ENCODE results near the gene TMPRSS13. TPM values are rescaled to one million over a fixed set of nuclear protein-coding genes. Genes with fewer than 3 reads are reported as not detected.

Gene TMPRSS13
- total RNA-seq, 1 experiment from 2014 or later, result 0.50 TPM

DNA sequence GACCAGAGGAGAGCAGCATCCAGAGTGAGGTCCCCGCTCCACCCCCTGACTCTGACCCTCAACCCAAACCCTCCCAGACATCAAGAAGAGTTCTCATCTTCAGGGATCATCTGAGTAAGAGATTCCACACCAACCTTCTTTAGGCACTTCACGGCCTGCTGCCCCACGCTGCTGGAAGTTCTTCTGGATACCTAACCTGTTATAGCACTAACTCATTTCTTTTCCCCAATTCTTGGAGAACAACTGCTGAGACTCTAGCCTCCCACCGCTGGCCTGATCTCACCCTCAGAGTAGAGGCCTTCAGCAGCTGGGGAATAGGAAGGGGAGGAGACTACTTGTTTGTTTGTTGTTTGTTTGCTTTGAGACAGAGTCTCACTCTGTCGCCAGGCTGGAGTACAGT is 7.3 kb downstream of the TMPRSS13 start:
- no peaks in the 10 kb centered on the region for H4K20me1 ChIP-seq (ENCODE audit: control insufficient read depth, insufficient read depth, insufficient read length)
- no peak overlapping the region for H3K4ac ChIP-seq (ENCODE audit: low read depth, low read length)
- H3K56ac ChIP-seq (ENCODE audit: insufficient read length, low read depth, low read length), result no peak overlapping the region
- H3K79me1 ChIP-seq (ENCODE audit: insufficient read depth, low read depth, low read length, poor library complexity, severe bottlenecking), result no peaks in the 10 kb centered on the region
- no peak overlapping the region for H3K14ac ChIP-seq (ENCODE audit: insufficient read depth, low read length)
- Mint-ChIP-seq H3K27me3 (ENCODE audit: low read depth) (peaks cover 6% of the 10 kb centered on the region), H3K4me1 (no peaks in the 10 kb centered on the region), H3K9me3 (no peaks in the 10 kb centered on the region), H3K27ac (no peak overlapping the region; a peak in 1 of 7 replicates), H3K36me3 (ENCODE audit: insufficient read depth in 1 of 3, low read depth in 3 of 3) (no peaks in the 10 kb centered on the region), H3K4me3 (no peak overlapping the region; a peak in 1 of 5 replicates)
- H3K79me2 ChIP-seq (ENCODE audit: insufficient read depth, low read length), result no peaks in the 10 kb centered on the region
- no peak overlapping the region for H2BK20ac ChIP-seq (ENCODE audit: low read depth, low read length, poor library complexity, severe bottlenecking)
- H4K91ac ChIP-seq (ENCODE audit: insufficient read length, low read depth, low read length), result no peak overlapping the region
- no CpG with 5 or more reads among the region's 5 CpGs for WGBS (ENCODE audit: extremely low coverage, insufficient read length, low lambda C conversion rate)
- H2AFZ ChIP-seq (ENCODE audit: low read length), result no peak overlapping the region
- H4K5ac ChIP-seq (ENCODE audit: insufficient read length, low read depth, low read length), result no peak overlapping the region
- no peak for DNase-seq
- H3K27me3 ChIP-seq (ENCODE audit: insufficient read depth, low read length), result no peaks in the 10 kb centered on the region
- no peak overlapping the region for H2BK5ac ChIP-seq (ENCODE audit: insufficient read length, low read length)
- no peak overlapping the region for H3K4me2 ChIP-seq (ENCODE audit: insufficient read depth, insufficient read length, low read length)
- H2AK5ac ChIP-seq (ENCODE audit: insufficient read length, low read length), result no peak overlapping the region
- H3K18ac ChIP-seq (ENCODE audit: insufficient read length, low read depth, low read length), result no peak overlapping the region
- no peaks in the 10 kb centered on the region for H3K9me3 ChIP-seq (ENCODE audit: control insufficient read depth, low read depth, low read length)
- H2BK15ac ChIP-seq (ENCODE audit: low read depth, low read length), result no peak overlapping the region
- H3K27ac ChIP-seq (ENCODE audit: insufficient read length, low read depth, low read length), result no peak overlapping the region
- no peak overlapping the region for H3K9ac ChIP-seq (ENCODE audit: extremely low read depth, insufficient read length, low read length)
- no peak overlapping the region for H4K8ac ChIP-seq (replicated peaks; ENCODE audit: insufficient read length, low read depth, low read length)
- H3T11ph ChIP-seq (ENCODE audit: low read length), result no peak overlapping the region
- no peak overlapping the region for H3K23ac ChIP-seq (ENCODE audit: insufficient read length, low read depth, low read length)
- H3K4me1 ChIP-seq (ENCODE audit: insufficient read depth, low read length), result no peaks in the 10 kb centered on the region
- H2BK12ac ChIP-seq (ENCODE audit: insufficient read length, low read depth, low read length), result no peak overlapping the region
- no peaks in the 10 kb centered on the region for H3K23me2 ChIP-seq (ENCODE audit: insufficient read length, low read depth, low read length, poor library complexity, severe bottlenecking)
- TF ChIP-seq, protein P1, sequence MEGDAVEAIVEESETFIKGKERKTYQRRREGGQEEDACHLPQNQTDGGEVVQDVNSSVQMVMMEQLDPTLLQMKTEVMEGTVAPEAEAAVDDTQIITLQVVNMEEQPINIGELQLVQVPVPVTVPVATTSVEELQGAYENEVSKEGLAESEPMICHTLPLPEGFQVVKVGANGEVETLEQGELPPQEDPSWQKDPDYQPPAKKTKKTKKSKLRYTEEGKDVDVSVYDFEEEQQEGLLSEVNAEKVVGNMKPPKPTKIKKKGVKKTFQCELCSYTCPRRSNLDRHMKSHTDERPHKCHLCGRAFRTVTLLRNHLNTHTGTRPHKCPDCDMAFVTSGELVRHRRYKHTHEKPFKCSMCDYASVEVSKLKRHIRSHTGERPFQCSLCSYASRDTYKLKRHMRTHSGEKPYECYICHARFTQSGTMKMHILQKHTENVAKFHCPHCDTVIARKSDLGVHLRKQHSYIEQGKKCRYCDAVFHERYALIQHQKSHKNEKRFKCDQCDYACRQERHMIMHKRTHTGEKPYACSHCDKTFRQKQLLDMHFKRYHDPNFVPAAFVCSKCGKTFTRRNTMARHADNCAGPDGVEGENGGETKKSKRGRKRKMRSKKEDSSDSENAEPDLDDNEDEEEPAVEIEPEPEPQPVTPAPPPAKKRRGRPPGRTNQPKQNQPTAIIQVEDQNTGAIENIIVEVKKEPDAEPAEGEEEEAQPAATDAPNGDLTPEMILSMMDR (conservative IDR thresholded peaks at IDR 0.05), result no peak
- no peak overlapping the region for H2BK120ac ChIP-seq (ENCODE audit: low read depth, low read length, poor library complexity, severe bottlenecking)
